Hematopoietic multipotent progenitor cell treated with erythropoietin and hydrocortisone succinate and interleukin-3 and kit ligand, for 6 days (in vitro differentiated cells): ENCODE results near the gene ALDH1B1.
"Not testable (repeated sequence)": the region's sequence is repeated elsewhere in the genome, so short reads cannot be mapped to it uniquely, and the experiment has no call there.

Experiments used
- DNase-seq: peaks from one replicate; pipeline ENCODE4 v3.0.0-alpha.2; 2015

ALDH1B1 gene

GRCh38 chr9:38388283-38389223, 3.9 kb upstream of the ALDH1B1 start:
- DNase-seq = no peak

GRCh38 chr9:38389313-38389712, 3.2 kb upstream of the ALDH1B1 start:
- DNase-seq = no peak

- peak; percentile 13 for DNase-seq
Observed at GRCh38 chr9:38390442-38390841, 2.1 kb upstream of the ALDH1B1 start.

GRCh38 chr9:38390851-38391250, 1.7 kb upstream of the ALDH1B1 start:
- DNase-seq = no peak

- no peak for DNase-seq
Observed at GRCh38 chr9:38391278-38392118, 1.0 kb upstream of the ALDH1B1 start.

- peak; percentile 52 for DNase-seq
Observed at GRCh38 chr9:38393128-38393796, 760 bp downstream of the ALDH1B1 start.

GRCh38 chr9:38394416-38394815, 1.9 kb downstream of the ALDH1B1 start:
- no peak for DNase-seq

- no peak for DNase-seq
Observed at GRCh38 chr9:38395653-38396370, 3.3 kb downstream of the ALDH1B1 start.

GRCh38 chr9:38396371-38396671, 3.8 kb downstream of the ALDH1B1 start:
- no peak for DNase-seq

GRCh38 chr9:38399191-38399590, 6.7 kb downstream of the ALDH1B1 start:
- DNase-seq = not testable (repeated sequence)

- no peak for DNase-seq
Observed at GRCh38 chr9:38401994-38402393, 9.5 kb downstream of the ALDH1B1 start.

GRCh38 chr9:38404314-38404713, 11.8 kb downstream of the ALDH1B1 start:
- DNase-seq = no peak

GRCh38 chr9:38405785-38406184, 13.3 kb downstream of the ALDH1B1 start:
- no peak for DNase-seq

GRCh38 chr9:38406476-38407186, 14.1 kb downstream of the ALDH1B1 start:
- no peak for DNase-seq

GRCh38 chr9:38408719-38409118, 16.2 kb downstream of the ALDH1B1 start:
- DNase-seq = no peak

GRCh38 chr9:38412751-38413150, 20.2 kb downstream of the ALDH1B1 start:
- DNase-seq = no peak

- no peak for DNase-seq
Observed at GRCh38 chr9:38413283-38413682, 20.8 kb downstream of the ALDH1B1 start.

- DNase-seq = no peak
Observed at GRCh38 chr9:38414040-38414723, 21.7 kb downstream of the ALDH1B1 start.

- DNase-seq = no peak
Observed at GRCh38 chr9:38415856-38416255, 23.4 kb downstream of the ALDH1B1 start.

- no peak for DNase-seq
Observed at GRCh38 chr9:38416461-38416860, 24.0 kb downstream of the ALDH1B1 start.
